ENCODE measurements around the gene SRSF2.

SRSF2 gene

GRCh38 chr17:76687298-76688164 lies 49.6 kb downstream of the SRSF2 start:
- no peak for DNase-seq (ENCODE audit: low read depth)
- H3K4me3 ChIP-seq (ENCODE audit: low read depth, low read length), result no peak overlapping the region
- TF ChIP-seq, protein P1, sequence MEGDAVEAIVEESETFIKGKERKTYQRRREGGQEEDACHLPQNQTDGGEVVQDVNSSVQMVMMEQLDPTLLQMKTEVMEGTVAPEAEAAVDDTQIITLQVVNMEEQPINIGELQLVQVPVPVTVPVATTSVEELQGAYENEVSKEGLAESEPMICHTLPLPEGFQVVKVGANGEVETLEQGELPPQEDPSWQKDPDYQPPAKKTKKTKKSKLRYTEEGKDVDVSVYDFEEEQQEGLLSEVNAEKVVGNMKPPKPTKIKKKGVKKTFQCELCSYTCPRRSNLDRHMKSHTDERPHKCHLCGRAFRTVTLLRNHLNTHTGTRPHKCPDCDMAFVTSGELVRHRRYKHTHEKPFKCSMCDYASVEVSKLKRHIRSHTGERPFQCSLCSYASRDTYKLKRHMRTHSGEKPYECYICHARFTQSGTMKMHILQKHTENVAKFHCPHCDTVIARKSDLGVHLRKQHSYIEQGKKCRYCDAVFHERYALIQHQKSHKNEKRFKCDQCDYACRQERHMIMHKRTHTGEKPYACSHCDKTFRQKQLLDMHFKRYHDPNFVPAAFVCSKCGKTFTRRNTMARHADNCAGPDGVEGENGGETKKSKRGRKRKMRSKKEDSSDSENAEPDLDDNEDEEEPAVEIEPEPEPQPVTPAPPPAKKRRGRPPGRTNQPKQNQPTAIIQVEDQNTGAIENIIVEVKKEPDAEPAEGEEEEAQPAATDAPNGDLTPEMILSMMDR (IDR thresholded peaks at IDR 0.05; ENCODE audit: insufficient read depth, low read depth, low read length, missing control alignments), result no peak

DNA sequence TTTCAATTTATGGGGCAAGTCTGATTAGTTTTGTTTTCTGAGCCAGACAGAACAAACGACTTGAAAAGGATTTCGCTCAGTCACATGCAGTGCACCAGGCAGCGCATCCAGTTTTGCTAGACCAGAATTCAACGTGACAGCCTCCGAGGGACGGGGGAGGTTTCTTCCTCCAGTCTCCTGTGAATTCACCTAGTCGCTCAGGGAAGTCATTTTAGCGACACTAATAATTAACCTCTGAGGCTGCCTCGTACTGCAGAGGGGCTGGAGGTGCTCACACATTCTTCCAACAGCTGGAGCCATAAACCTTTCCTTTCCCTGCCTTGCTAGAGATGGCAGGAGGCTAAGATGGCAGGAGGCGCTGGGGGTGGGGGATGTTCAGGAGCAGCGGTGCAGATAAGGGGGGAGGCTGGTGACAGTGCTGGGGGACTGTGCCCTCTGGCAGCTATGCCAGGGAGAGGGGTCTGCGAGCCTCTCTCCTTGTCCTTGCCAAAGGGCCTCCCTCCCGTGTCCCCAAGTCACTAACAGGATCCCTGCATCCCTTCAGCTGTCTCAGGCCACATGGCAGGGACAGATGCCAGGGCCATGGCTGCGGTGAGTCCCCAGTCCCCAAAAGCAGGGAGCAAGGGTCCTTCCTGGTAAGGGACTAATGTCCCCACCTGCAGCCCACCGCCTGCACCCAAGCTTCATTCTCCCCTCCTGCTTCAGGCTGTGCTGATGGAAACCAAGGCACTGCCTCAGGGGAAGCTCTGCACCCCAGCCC lies 50.4 kb downstream of the SRSF2 start:
- no peak for DNase-seq (ENCODE audit: low read depth)
- H3K4me3 ChIP-seq (ENCODE audit: low read depth, low read length), result no peak overlapping the region
- TF ChIP-seq, protein P1 (IDR thresholded peaks at IDR 0.05; ENCODE audit: insufficient read depth, low read depth, low read length, missing control alignments), result no peak

DNA sequence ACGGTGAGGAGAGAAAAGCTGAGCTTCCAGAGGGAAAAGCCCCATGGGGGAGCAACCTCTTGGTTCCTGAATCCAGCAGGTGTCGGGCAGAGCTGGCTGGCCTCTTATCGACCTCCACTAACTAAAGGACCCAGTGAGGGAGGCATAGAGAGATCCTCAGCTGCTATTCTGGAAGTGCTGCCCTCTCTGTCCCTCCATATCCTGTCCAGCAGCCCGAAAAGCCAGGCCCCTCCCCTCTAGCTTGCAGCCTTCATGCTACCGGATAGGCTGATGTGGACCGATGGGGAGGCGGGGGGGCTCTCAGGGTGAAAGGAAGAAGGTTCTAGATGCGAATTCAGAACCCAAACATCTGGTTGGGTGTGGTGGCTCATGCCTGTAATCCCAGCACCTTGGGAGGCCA lies 51.3 kb downstream of the SRSF2 start:
- TF ChIP-seq, protein P1 (IDR thresholded peaks at IDR 0.05; ENCODE audit: insufficient read depth, low read depth, low read length, missing control alignments), result no peak
- H3K4me3 ChIP-seq (ENCODE audit: low read depth, low read length), result no peak overlapping the region
- DNase-seq (ENCODE audit: low read depth), result no peak

DNA sequence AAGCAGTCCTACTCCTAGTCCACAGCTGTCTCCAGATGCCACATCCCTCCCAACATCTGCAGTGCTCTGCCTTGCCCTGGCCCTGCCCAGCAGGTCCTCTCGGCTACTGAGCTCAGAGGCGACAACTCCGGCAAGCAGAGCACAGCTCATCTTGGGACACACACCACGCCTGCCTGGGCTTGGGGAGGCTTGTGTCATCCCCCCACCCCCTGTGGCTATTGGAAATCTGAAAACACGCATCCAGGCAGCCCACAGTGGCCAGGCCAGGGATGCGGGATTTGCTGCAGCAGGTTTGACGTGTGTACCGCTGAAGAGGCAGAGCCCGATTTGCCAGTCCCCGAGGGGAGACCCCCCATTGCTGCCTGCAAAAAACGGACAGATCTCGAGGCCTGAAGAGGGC lies 51.8 kb downstream of the SRSF2 start:
- H3K4me3 ChIP-seq (ENCODE audit: low read depth, low read length), result no peak overlapping the region
- DNase-seq (ENCODE audit: low read depth), result no peak
- TF ChIP-seq, protein P1 (IDR thresholded peaks at IDR 0.05; ENCODE audit: insufficient read depth, low read depth, low read length, missing control alignments), result no peak

GRCh38 chr17:76684756-76685155 lies 52.4 kb downstream of the SRSF2 start:
- TF ChIP-seq, protein P1 (IDR thresholded peaks at IDR 0.05; ENCODE audit: insufficient read depth, low read depth, low read length, missing control alignments), result no peak
- no peak overlapping the region for H3K4me3 ChIP-seq (ENCODE audit: low read depth, low read length)
- DNase-seq (ENCODE audit: low read depth), result no peak

All from GM12865 (cell line).